Astrocyte of the spinal cord (primary cell): ENCODE results near the gene EVI5.

Experiments
- DNase-seq: peaks from one replicate; pipeline ENCODE4 v3.0.0; 2011; ENCODE audit warnings: low read depth, low spot score
- H3K4me3 ChIP-seq: 2 replicates; pipeline ENCODE4 v1.5.1; 2011; ENCODE audit warnings: low read depth, mild to moderate bottlenecking, low read length, moderate library complexity
- CTCF ChIP-seq: IDR thresholded peaks from 2 replicates; pipeline ENCODE4 v1.5.1; 2012; ENCODE audit warnings: low read depth, mild to moderate bottlenecking, low read length, inconsistent platforms
- in situ Hi-C: cut with HindIII; loops from 2 replicates; pipeline ENCODE4 v1.10.0; 2017; ENCODE audit warnings: low sequenced_read_pairs

EVI5 gene

GRCh38 chr1:92707709-92708108 lies 77.2 kb downstream of the EVI5 start:
- DNase-seq, result no peak
- in situ Hi-C loops, result no loop called here
- H3K4me3 ChIP-seq, result no peak overlapping the region
- no peak for TF ChIP-seq CTCF

GRCh38 chr1:92707292-92707691 lies 77.6 kb downstream of the EVI5 start:
- in situ Hi-C loops, result no loop called here
- no peak for TF ChIP-seq CTCF
- no peak overlapping the region for H3K4me3 ChIP-seq
- DNase-seq, result no peak

- no peak overlapping the region for H3K4me3 ChIP-seq
- DNase-seq, result no peak
- in situ Hi-C loops, result no loop called here
- TF ChIP-seq CTCF, result no peak
These were observed 79.5 kb downstream of the EVI5 start for GRCh38 chr1:92705446-92705845.

- in situ Hi-C loops, result no loop called here
These were observed 83.8 kb downstream of the EVI5 start for GRCh38 chr1:92701147-92701546.

GRCh38 chr1:92698932-92699331 lies 86.0 kb downstream of the EVI5 start:
- no peak for DNase-seq
- H3K4me3 ChIP-seq, result no peak overlapping the region
- TF ChIP-seq CTCF, result no peak
- in situ Hi-C loops, result no loop called here

More at GRCh38 chr1:92701147-92701546, 83.8 kb downstream of the EVI5 start:
- H3K4me3 ChIP-seq, result no peak overlapping the region
- DNase-seq, result no peak
- TF ChIP-seq CTCF, result no peak

GRCh38 chr1:92695104-92695503 lies 89.8 kb downstream of the EVI5 start:
- no peak for DNase-seq
- in situ Hi-C loops, result no loop called here
- no peak for TF ChIP-seq CTCF
- no peak overlapping the region for H3K4me3 ChIP-seq

- TF ChIP-seq CTCF, result no peak
- no peak overlapping the region for H3K4me3 ChIP-seq
- no peak for DNase-seq
- in situ Hi-C loops, result no loop called here
These were observed 93.0 kb downstream of the EVI5 start for GRCh38 chr1:92691925-92692324.
